Muscle layer of colon (tissue), 2 donors: ENCODE results near the gene CNTNAP2.

Source experiments
- H3K27ac ChIP-seq: one replicate; pipeline ENCODE4 v1.7.0; 2013; ENCODE audit warnings: low read depth, mild to moderate bottlenecking, low read length, moderate library complexity
- H3K27me3 ChIP-seq, 2 donors: one replicate each; pipeline ENCODE4 v1.7.0; 2013; ENCODE audit warnings: low read length in 2 of 2, mild to moderate bottlenecking in 2 of 2; ENCODE audit not compliant: insufficient read depth in 2 of 2, control insufficient read depth in 1 of 2
- H3K36me3 ChIP-seq: one replicate; pipeline ENCODE4 v1.7.0; 2013; ENCODE audit warnings: mild to moderate bottlenecking, low read length; ENCODE audit not compliant: insufficient read depth
- H3K4me1 ChIP-seq: one replicate; pipeline ENCODE4 v1.7.0; 2013; ENCODE audit warnings: mild to moderate bottlenecking, low read length; ENCODE audit not compliant: insufficient read depth
- H3K4me3 ChIP-seq, 2 donors: one replicate each; pipeline ENCODE4 v1.7.0; 2013; ENCODE audit warnings: low read length in 2 of 2, low read depth in 1 of 2, mild to moderate bottlenecking in 1 of 2, moderate library complexity in 1 of 2
- H3K9ac ChIP-seq: one replicate; pipeline ENCODE4 v1.7.0; 2013; ENCODE audit warnings: low read length
- H3K9me3 ChIP-seq: one replicate; pipeline ENCODE4 v1.7.0; 2013; ENCODE audit warnings: mild to moderate bottlenecking, low read length
- donor health status: abdominal sarcoma.
- donor health status: Adenocarcinoma of cecum.

Gene CNTNAP2

DNA sequence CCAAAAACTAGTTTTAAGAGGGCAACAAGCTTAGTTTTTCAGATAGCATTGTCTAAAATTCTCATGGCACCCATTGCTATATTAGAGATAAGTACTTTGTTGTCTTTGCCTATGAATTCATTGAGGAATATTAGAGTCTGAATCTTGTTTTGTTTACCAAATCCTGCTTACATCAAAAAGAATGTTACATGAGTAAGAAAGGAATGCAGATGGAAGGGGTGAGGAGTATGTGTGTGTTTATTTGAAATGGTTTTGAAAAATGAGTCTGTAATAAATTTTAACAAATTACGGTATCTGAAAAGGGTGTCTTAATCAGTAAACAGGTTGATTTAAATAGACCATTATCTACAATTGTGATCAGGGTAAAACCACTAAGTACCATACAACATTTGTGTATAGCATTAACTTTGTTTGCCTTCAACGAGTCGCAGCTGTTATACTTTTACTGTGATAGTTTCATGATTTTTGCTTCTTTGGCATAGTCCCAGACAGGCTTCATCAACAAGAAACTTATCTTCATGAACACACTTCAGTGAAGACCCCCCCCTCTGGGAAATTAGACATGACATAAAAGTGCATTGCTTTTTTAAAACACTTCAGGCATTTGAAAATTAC lies 1290.0 kb downstream of the CNTNAP2 start:
- H3K9ac ChIP-seq, result no peak overlapping the region
- no peaks in the 10 kb centered on the region for H3K27me3 ChIP-seq
- no peaks in the 10 kb centered on the region for H3K9me3 ChIP-seq
- H3K36me3 ChIP-seq, result no peaks in the 10 kb centered on the region
- H3K27ac ChIP-seq, result no peak overlapping the region
- H3K4me3 ChIP-seq, result no peak overlapping the region
- H3K4me1 ChIP-seq, result no peaks in the 10 kb centered on the region

DNA sequence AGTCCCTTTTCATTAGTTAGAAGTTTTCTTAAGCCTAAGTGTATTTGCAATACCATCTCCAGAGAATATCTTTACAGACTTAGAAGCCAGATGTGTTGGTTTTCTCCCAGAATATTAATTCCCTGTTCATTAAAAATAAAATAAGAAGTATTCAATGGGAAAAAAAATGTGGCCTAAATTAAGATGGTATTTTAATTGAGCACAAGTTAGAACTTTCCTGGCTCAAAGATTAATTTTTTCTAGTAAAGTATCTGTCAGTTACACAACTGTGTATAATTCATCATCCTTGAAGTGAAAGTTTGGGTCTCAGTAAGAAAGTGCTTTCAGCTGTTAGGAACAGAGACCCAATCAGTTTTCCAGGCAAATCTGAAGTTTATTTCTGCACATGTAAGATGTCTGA lies 1294.5 kb downstream of the CNTNAP2 start:
- Histone ChIP-seq H3K9me3 (no peaks in the 10 kb centered on the region), H3K4me1 (no peaks in the 10 kb centered on the region), H3K9ac (no peak overlapping the region), H3K36me3 (no peaks in the 10 kb centered on the region), H3K4me3 (no peak overlapping the region), H3K27me3 (no peaks in the 10 kb centered on the region), H3K27ac (no peak overlapping the region)

DNA sequence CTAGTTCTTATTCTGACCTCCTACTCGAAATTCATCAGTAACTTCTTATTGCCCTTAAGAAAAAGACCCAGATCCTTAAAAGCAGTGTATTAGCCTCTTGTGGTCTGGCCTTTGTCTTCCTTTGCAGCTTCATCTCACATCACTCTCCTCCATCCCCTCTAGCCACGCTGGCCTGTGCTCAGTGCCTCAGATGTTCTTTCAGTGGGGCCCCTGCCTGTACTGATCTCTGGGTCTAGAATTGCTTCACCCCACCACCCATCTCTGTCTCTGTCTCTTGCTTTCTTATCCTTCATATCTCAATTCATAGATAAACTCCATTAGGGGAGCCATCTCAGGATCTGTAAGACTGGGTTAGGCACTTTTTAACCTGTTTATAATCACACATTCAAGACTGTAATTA lies 1295.5 kb downstream of the CNTNAP2 start:
- H3K4me1 ChIP-seq, result no peaks in the 10 kb centered on the region
- H3K9me3 ChIP-seq, result no peaks in the 10 kb centered on the region
- no peak overlapping the region for H3K4me3 ChIP-seq
- H3K27ac ChIP-seq, result no peak overlapping the region
- no peak overlapping the region for H3K9ac ChIP-seq
- no peaks in the 10 kb centered on the region for H3K36me3 ChIP-seq
- no peaks in the 10 kb centered on the region for H3K27me3 ChIP-seq

DNA sequence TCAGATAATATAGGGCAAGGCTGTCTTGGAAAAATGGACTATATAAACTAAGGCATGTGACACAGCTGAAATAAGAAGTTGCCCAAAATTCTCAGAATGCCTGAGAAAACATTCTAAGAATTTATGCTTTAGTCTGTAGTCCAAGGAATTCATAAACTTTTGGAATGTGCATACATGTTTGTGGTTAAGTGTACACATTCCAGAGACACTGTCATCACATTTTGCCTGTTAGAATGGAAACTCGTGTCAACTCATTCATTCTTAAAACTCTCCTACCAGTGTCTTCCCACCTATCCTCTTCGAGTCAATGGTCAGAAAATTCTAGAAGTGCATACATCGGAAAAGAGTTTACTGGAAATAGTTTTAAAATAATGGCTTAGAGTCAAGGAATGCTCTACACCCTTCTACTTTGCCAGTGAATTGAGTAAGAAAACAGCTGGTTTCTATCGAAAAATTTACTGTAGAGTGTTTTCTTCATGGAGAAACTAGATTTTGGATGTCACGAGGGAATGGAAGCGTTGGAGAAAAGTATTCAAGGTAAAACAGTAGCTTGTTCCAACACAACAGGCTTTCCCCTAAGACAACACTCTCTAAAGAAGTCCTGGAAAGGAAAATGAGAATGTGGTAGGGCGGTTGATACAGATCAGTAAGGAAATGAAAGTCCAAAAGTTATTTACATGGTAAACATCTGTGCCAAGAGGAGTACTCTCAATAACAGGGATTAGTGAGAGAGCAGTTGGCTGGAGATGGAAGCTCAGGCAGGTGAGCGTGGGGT lies 1296.4 kb downstream of the CNTNAP2 start:
- no peak overlapping the region for H3K9ac ChIP-seq
- no peaks in the 10 kb centered on the region for H3K4me1 ChIP-seq
- H3K27ac ChIP-seq, result no peak overlapping the region
- no peaks in the 10 kb centered on the region for H3K36me3 ChIP-seq
- no peak overlapping the region for H3K4me3 ChIP-seq
- no peaks in the 10 kb centered on the region for H3K27me3 ChIP-seq
- H3K9me3 ChIP-seq, result no peaks in the 10 kb centered on the region

- Histone ChIP-seq H3K9me3 (no peaks in the 10 kb centered on the region), H3K4me3 (no peak overlapping the region), H3K36me3 (no peaks in the 10 kb centered on the region), H3K4me1 (no peaks in the 10 kb centered on the region), H3K9ac (no peak overlapping the region), H3K27me3 (no peaks in the 10 kb centered on the region), H3K27ac (no peak overlapping the region)
These were observed 1296.9 kb downstream of the CNTNAP2 start for GRCh38 chr7:147413557-147413870.

DNA sequence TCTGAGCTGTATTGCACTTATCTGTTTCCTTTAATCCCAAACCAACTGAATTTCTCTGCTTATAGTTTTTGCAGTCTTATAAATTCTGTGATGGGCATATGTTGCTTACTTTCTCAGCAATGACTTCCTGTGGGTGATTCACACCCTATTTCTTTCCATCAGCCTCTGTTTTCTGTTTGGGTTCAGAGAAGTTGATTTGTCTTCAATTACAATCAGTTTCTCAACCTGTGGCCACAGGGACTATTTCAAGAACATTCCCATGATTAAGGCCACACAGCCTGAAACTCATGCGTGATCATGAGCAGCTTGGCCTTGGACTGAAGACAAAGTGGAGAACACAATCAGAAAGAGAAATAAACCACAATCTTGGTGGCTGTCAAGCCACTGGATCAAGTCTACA lies 1299.4 kb downstream of the CNTNAP2 start:
- Histone ChIP-seq H3K4me1 (no peaks in the 10 kb centered on the region), H3K27me3 (no peaks in the 10 kb centered on the region), H3K9me3 (no peaks in the 10 kb centered on the region), H3K36me3 (no peaks in the 10 kb centered on the region), H3K4me3 (no peak overlapping the region), H3K27ac (no peak overlapping the region), H3K9ac (no peak overlapping the region)

DNA sequence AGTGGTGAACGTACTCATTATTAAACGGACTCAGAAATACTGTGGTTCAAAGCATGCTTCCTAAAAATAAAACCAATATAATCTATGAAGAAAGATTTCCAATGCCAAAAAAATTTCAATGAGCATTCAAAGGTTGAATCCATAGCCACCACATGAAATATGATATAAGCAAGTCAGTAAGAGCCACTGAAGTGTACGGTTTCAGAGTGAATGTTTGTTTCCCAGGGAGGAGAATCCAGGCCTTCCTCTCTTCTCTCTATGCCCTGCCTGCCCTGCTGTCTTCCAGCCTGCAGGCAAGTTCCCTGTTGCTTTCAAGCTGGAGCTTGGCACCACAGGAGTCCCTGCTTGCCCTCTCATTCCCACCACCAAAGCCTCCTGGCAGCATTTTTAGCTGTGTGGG lies 1302.4 kb downstream of the CNTNAP2 start:
- Histone ChIP-seq H3K4me1 (no peaks in the 10 kb centered on the region), H3K27ac (no peak overlapping the region), H3K9ac (no peak overlapping the region), H3K9me3 (no peaks in the 10 kb centered on the region), H3K36me3 (no peaks in the 10 kb centered on the region), H3K27me3 (no peaks in the 10 kb centered on the region), H3K4me3 (no peak overlapping the region)

DNA sequence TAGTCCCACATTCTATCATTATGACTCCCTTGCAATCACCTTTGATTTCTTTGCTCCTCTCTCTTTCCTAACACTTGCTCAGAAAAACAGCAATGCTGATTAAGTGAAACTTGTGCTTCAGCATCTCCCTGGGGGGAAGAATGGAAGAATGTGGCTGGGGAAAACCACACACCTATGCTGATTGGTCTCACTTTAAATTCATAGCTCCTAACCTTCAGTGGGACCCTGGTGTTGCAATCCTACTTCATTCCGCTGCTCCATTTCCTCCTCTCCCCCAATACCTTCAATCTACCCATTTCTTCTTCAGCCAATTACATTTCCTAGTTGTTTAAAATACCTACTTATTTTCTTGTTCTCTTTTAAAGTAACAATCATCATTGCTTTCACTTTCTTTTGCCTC lies 1307.3 kb downstream of the CNTNAP2 start:
- Histone ChIP-seq H3K4me3 (no peak overlapping the region), H3K27ac (no peak overlapping the region), H3K9ac (no peak overlapping the region), H3K4me1 (no peaks in the 10 kb centered on the region), H3K27me3 (no peaks in the 10 kb centered on the region), H3K36me3 (no peaks in the 10 kb centered on the region), H3K9me3 (no peaks in the 10 kb centered on the region)

- no peak overlapping the region for H3K4me3 ChIP-seq
- H3K9me3 ChIP-seq, result no peaks in the 10 kb centered on the region
- no peak overlapping the region for H3K9ac ChIP-seq
- no peaks in the 10 kb centered on the region for H3K4me1 ChIP-seq
- no peaks in the 10 kb centered on the region for H3K27me3 ChIP-seq
- H3K27ac ChIP-seq, result no peak overlapping the region
- H3K36me3 ChIP-seq, result no peaks in the 10 kb centered on the region
These were observed 1311.5 kb downstream of the CNTNAP2 start for GRCh38 chr7:147428075-147428474.

GRCh38 chr7:147429961-147430360 lies 1313.4 kb downstream of the CNTNAP2 start:
- Histone ChIP-seq H3K9ac (no peak overlapping the region), H3K27ac (no peak overlapping the region)

DNA sequence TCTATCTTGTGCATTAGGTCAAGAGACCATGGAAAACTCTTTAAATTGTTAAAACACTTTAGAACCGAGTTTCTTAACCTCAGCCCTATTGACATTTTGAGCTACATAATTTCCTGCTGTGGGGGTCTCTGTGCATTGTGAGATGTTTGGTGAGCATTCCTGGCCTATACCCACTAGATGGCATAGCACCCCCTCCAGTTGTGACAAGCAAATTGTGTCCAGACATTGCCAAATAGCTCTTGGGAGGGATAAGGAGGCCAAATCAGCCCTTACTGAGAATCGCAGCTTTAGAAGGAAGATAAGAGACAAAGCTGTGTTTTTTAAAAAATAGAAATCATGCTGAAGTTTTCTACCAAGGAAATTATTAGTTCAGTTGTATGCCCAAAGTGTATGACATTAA lies 1315.5 kb downstream of the CNTNAP2 start:
- Histone ChIP-seq H3K27ac (no peak overlapping the region), H3K36me3 (no peaks in the 10 kb centered on the region), H3K4me3 (no peak overlapping the region), H3K9ac (no peak overlapping the region), H3K27me3 (no peaks in the 10 kb centered on the region), H3K4me1 (no peaks in the 10 kb centered on the region), H3K9me3 (no peaks in the 10 kb centered on the region)

More at GRCh38 chr7:147429961-147430360, 1313.4 kb downstream of the CNTNAP2 start:
- H3K36me3 ChIP-seq, result no peaks in the 10 kb centered on the region
- no peaks in the 10 kb centered on the region for H3K4me1 ChIP-seq
- no peaks in the 10 kb centered on the region for H3K9me3 ChIP-seq
- H3K27me3 ChIP-seq, result no peaks in the 10 kb centered on the region
- no peak overlapping the region for H3K4me3 ChIP-seq

DNA sequence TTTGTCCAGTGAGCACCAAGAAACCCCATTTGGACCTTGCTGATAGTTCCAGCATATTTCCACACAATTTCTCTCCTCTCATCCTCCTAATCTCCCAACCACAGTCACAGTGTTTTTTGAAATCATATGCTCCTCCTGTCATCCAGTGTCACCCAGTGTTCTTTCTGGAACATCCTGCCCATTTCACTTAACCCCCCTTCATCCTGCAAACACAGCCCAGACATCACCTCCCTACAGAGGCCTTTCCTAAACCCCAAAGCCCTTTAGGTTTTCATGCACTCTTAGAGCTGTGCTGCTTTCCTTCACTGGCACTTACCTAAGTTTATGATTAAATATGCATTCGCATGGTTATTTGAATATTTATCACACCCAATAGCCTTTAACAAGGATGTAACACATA lies 1316.0 kb downstream of the CNTNAP2 start:
- Histone ChIP-seq H3K9ac (no peak overlapping the region), H3K27me3 (no peaks in the 10 kb centered on the region), H3K4me3 (no peak overlapping the region), H3K36me3 (no peaks in the 10 kb centered on the region), H3K4me1 (no peaks in the 10 kb centered on the region), H3K9me3 (no peaks in the 10 kb centered on the region), H3K27ac (no peak overlapping the region)
